ENCODE results near the gene INHBE. TPM values are rescaled to one million over a fixed set of nuclear protein-coding genes. Genes with fewer than 3 reads are reported as not detected.

Gene INHBE
- total RNA-seq, 4 donors from 2014 or later, result not detected

DNA sequence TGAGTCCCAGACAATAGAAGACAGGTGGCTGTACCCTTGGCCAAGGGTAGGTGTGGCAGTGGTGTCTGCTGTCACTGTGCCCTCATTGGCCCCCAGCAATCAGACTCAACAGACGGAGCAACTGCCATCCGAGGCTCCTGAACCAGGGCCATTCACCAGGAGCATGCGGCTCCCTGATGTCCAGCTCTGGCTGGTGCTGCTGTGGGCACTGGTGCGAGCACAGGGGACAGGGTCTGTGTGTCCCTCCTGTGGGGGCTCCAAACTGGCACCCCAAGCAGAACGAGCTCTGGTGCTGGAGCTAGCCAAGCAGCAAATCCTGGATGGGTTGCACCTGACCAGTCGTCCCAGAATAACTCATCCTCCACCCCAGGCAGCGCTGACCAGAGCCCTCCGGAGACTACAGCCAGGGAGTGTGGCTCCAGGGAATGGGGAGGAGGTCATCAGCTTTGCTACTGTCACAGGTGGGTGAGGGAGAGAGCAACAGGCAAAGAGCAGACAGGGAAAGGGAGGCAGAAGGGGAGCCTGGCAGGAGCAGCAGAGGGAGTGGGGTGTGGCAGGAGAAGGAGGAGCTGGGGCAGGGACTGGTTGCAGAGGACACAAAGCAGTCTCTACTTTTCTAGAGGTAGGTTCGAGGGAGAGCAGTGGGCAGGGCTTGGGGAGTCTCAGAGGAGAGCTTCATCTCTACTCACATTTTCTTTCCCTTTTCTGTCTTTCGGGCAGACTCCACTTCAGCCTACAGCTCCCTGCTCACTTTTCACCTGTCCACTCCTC, 452 bp downstream of the INHBE start:
- Histone ChIP-seq H3K36me3 (no peaks in the 10 kb centered on the region), H3K4me1 (peaks cover 2 to 10% of the 10 kb centered on the region in 2 donors), H3K4me3 (no peak overlapping the region), H3K27me3 (no peaks in the 10 kb centered on the region), H3K9me3 (no peaks in the 10 kb centered on the region), H3K27ac (no peak overlapping the region)
- intact Hi-C loops (cut with DNase I; ENCODE audit: low total_unique reads), result no loop called here
- no peak for DNase-seq
- TF ChIP-seq, protein P1, sequence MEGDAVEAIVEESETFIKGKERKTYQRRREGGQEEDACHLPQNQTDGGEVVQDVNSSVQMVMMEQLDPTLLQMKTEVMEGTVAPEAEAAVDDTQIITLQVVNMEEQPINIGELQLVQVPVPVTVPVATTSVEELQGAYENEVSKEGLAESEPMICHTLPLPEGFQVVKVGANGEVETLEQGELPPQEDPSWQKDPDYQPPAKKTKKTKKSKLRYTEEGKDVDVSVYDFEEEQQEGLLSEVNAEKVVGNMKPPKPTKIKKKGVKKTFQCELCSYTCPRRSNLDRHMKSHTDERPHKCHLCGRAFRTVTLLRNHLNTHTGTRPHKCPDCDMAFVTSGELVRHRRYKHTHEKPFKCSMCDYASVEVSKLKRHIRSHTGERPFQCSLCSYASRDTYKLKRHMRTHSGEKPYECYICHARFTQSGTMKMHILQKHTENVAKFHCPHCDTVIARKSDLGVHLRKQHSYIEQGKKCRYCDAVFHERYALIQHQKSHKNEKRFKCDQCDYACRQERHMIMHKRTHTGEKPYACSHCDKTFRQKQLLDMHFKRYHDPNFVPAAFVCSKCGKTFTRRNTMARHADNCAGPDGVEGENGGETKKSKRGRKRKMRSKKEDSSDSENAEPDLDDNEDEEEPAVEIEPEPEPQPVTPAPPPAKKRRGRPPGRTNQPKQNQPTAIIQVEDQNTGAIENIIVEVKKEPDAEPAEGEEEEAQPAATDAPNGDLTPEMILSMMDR (IDR thresholded peaks at IDR 0.05), result no peak
- no peak for TF ChIP-seq POLR2A (IDR thresholded peaks at IDR 0.05)

DNA sequence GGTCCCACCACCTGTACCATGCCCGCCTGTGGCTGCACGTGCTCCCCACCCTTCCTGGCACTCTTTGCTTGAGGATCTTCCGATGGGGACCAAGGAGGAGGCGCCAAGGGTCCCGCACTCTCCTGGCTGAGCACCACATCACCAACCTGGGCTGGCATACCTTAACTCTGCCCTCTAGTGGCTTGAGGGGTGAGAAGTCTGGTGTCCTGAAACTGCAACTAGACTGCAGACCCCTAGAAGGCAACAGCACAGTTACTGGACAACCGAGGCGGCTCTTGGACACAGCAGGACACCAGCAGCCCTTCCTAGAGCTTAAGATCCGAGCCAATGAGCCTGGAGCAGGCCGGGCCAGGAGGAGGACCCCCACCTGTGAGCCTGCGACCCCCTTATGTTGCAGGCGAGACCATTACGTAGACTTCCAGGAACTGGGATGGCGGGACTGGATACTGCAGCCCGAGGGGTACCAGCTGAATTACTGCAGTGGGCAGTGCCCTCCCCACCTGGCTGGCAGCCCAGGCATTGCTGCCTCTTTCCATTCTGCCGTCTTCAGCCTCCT, 1.1 kb downstream of the INHBE start:
- TF ChIP-seq, protein P1 (IDR thresholded peaks at IDR 0.05), result peak in 1 of 4 experiments; percentile 37
- no peak for TF ChIP-seq POLR2A (IDR thresholded peaks at IDR 0.05)
- Histone ChIP-seq H3K4me1 (peaks cover 3 to 17% of the 10 kb centered on the region in 2 donors), H3K36me3 (no peaks in the 10 kb centered on the region), H3K27me3 (no peaks in the 10 kb centered on the region), H3K4me3 (no peak overlapping the region), H3K27ac (no peak overlapping the region), H3K9me3 (no peaks in the 10 kb centered on the region)
- intact Hi-C loops (cut with DNase I; ENCODE audit: low total_unique reads), result no loop called here
- no peak for DNase-seq

DNA sequence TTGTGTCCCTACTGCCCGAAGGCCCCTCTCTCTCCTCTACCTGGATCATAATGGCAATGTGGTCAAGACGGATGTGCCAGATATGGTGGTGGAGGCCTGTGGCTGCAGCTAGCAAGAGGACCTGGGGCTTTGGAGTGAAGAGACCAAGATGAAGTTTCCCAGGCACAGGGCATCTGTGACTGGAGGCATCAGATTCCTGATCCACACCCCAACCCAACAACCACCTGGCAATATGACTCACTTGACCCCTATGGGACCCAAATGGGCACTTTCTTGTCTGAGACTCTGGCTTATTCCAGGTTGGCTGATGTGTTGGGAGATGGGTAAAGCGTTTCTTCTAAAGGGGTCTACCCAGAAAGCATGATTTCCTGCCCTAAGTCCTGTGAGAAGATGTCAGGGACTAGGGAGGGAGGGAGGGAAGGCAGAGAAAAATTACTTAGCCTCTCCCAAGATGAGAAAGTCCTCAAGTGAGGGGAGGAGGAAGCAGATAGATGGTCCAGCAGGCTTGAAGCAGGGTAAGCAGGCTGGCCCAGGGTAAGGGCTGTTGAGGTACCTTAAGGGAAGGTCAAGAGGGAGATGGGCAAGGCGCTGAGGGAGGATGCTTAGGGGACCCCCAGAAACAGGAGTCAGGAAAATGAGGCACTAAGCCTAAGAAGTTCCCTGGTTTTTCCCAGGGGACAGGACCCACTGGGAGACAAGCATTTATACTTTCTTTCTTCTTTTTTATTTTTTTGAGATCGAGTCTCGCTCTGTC, 1.8 kb downstream of the INHBE start:
- Histone ChIP-seq H3K27me3 (no peaks in the 10 kb centered on the region), H3K9me3 (no peaks in the 10 kb centered on the region), H3K4me3 (no peak overlapping the region), H3K27ac (no peak overlapping the region), H3K36me3 (no peaks in the 10 kb centered on the region), H3K4me1 (peaks cover 3 to 18% of the 10 kb centered on the region in 2 donors)
- intact Hi-C loops (cut with DNase I; ENCODE audit: low total_unique reads), result no loop called here
- TF ChIP-seq, protein P1 (IDR thresholded peaks at IDR 0.05), result no peak
- TF ChIP-seq POLR2A (IDR thresholded peaks at IDR 0.05), result no peak
- DNase-seq, result no peak

DNA sequence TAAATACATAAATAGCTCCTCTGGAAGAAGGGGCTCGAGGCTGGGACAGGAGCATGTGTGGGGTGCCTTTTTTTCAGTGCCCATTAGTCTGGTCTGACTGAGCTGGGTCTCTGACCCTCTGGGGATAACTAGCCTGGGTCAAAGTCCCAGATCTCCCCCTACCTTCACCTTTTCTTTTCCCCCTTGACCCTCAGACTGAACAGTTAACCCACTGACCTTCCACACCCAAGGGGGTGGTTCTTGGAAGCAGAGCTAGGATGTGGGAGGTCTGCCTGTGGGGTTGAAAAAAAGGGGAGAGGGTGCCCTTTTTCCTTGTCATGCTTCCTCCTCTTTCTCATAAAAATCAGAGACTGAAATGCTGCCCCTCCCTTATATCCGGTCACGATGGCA, 3.6 kb downstream of the INHBE start:
- Histone ChIP-seq H3K27me3 (no peaks in the 10 kb centered on the region), H3K9me3 (no peaks in the 10 kb centered on the region), H3K4me3 (peak overlapping the region; percentile 51 to 59), H3K27ac (peak overlapping the region; percentile 89 to 91), H3K36me3 (no peaks in the 10 kb centered on the region), H3K4me1 (peaks cover 3 to 11% of the 10 kb centered on the region in 2 donors)
- intact Hi-C loops (cut with DNase I; ENCODE audit: low total_unique reads), result no loop called here
- TF ChIP-seq, protein P1 (IDR thresholded peaks at IDR 0.05), result no peak
- no peak for TF ChIP-seq POLR2A (IDR thresholded peaks at IDR 0.05)
- no peak for DNase-seq

All from uterus (tissue), 4 donors.